K562 (cell line): ENCODE data around the gene RSPH1. TPM values are rescaled to one million over a fixed set of nuclear protein-coding genes. Genes with fewer than 3 reads are reported as not detected.
A peak's percentile ranks its signal among the peaks of the same experiment; 100 is the strongest.

Experiments used
- ARID3A ChIP-seq: IDR thresholded peaks from 2 replicates; pipeline ENCODE4 v1.6.1; 2012; ENCODE audit warnings: low read depth, low read length, improper control_type of control experiment, borderline replicate concordance
- ATF4 ChIP-seq: fragments of 450-650 bp; formaldehyde crosslinking; IDR thresholded peaks from 2 replicates; pipeline ENCODE4 v1.4.0; 2022; ENCODE audit warnings: mild to moderate bottlenecking, moderate library complexity
- CEBPG ChIP-seq, 3 experiments: fragments of 200-800 bp in 1 of 3; sonication (Bioruptor generic) in 1 of 3; sonication (generic) in 1 of 3; formaldehyde crosslinking in 1 of 3; IDR thresholded peaks in 2 of 3; conservative IDR thresholded peaks in 1 of 3; 2 replicates each; pipeline versions ENCODE4 v1.6.1 to v1.8.0; 2016 to 2022; ENCODE audit warnings: missing compliant biosample characterization in 2 of 3, missing genetic modification characterization in 2 of 3, mild to moderate bottlenecking in 1 of 3, missing genetic modification reagents in 1 of 3
- CHD4 ChIP-seq: fragments of 200-600 bp; sonication (generic); IDR thresholded peaks from 3 replicates; pipeline ENCODE4 v1.6.1; 2012; ENCODE audit warnings: low read depth, mild to moderate bottlenecking, mixed read lengths, low read length, inconsistent platforms; ENCODE audit not compliant: insufficient read depth, insufficient replicate concordance, poor library complexity, severe bottlenecking
- CREB5 ChIP-seq: fragments of 250-450 bp; sonication (Bioruptor Pico); IDR thresholded peaks from 2 replicates; pipeline ENCODE4 v1.5.0; 2020; ENCODE audit warnings: mild to moderate bottlenecking
- DDX20 ChIP-seq: fragments of 450-650 bp; IDR thresholded peaks from 2 replicates; pipeline ENCODE4 v1.6.1; 2016; ENCODE audit warnings: missing genetic modification characterization, low read depth, mild to moderate bottlenecking, missing compliant biosample characterization, moderate library complexity
- ETV6 ChIP-seq, 3 experiments: fragments of 150-350 bp in 1 of 3; sonication (generic) in 1 of 3; formaldehyde crosslinking in 1 of 3; IDR thresholded peaks; 2 replicates each; pipeline versions ENCODE4 v1.6.1 to v1.8.0; 2014 to 2022; ENCODE audit warnings: borderline replicate concordance in 2 of 3, low read depth in 2 of 3, antibody characterized with exemption in 1 of 3, low read length in 1 of 3, mild to moderate bottlenecking in 1 of 3, missing genetic modification reagents in 1 of 3
- FOSL1 ChIP-seq: fragments of 200-800 bp; sonication (Bioruptor generic); conservative IDR thresholded peaks from 2 replicates; pipeline ENCODE4 v1.6.1; 2016; ENCODE audit warnings: missing genetic modification characterization, missing compliant biosample characterization
- FOXJ2 ChIP-seq: fragments of 200-800 bp; sonication (Bioruptor generic); IDR thresholded peaks from 2 replicates; pipeline ENCODE4 v1.6.1; 2016; ENCODE audit warnings: missing genetic modification characterization, missing compliant biosample characterization
- HDAC2 ChIP-seq: fragments of 450-650 bp; IDR thresholded peaks from 2 replicates; pipeline ENCODE4 v1.6.1; 2016; ENCODE audit warnings: mild to moderate bottlenecking
- HNRNPK ChIP-seq: fragments of 200-400 bp; formaldehyde crosslinking; IDR thresholded peaks from one replicate; pipeline ENCODE4 v1.6.1; 2018; ENCODE audit warnings: mild to moderate bottlenecking, low read depth, low read length; ENCODE audit not compliant: poor library complexity, severe bottlenecking
- JUN ChIP-seq, 2 experiments: sonication (generic) in 1 of 2; formaldehyde crosslinking in 1 of 2; IDR thresholded peaks; 2 replicates each; pipeline versions ENCODE4 v1.6.1 to v1.8.0; 2012 to 2022; ENCODE audit warnings: borderline replicate concordance in 2 of 2, mild to moderate bottlenecking in 2 of 2, improper control_type of control experiment in 1 of 2, low read depth in 1 of 2, low read length in 1 of 2, missing genetic modification reagents in 1 of 2
- L3MBTL2 ChIP-seq: fragments of 450-650 bp; IDR thresholded peaks from 2 replicates; pipeline ENCODE4 v1.6.1; 2016; ENCODE audit warnings: mild to moderate bottlenecking, moderate library complexity
- SRSF3 ChIP-seq: fragments of 200-400 bp; formaldehyde crosslinking; IDR thresholded peaks from 2 replicates; pipeline ENCODE4 v1.6.1; 2016; ENCODE audit warnings: mild to moderate bottlenecking, low read length, moderate library complexity; ENCODE audit not compliant: insufficient read depth
- STAT5A ChIP-seq: IDR thresholded peaks from 2 replicates; pipeline ENCODE4 v1.6.1; 2012; ENCODE audit warnings: low read length, inconsistent platforms, borderline replicate concordance
- ZBTB9 ChIP-seq: fragments of 450-650 bp; formaldehyde crosslinking; IDR thresholded peaks from 2 replicates; pipeline ENCODE4 v1.4.0; 2020; ENCODE audit warnings: mild to moderate bottlenecking, moderate library complexity
- ZKSCAN8 ChIP-seq: fragments of 200-800 bp; sonication (Bioruptor generic); IDR thresholded peaks from 2 replicates; pipeline ENCODE4 v1.6.1; 2016; ENCODE audit warnings: missing genetic modification characterization, missing compliant biosample characterization
- ZNF316 ChIP-seq: fragments of 450-650 bp; IDR thresholded peaks from 2 replicates; pipeline ENCODE4 v1.6.1; 2016
- polyA plus RNA-seq, 8 experiments: library from polyadenylated mRNA; depleted of rRNA in 4 of 8; stranded (reverse) in 5 of 8; unstranded in 3 of 8; fragments of >200 nt; fragmentation: Nextera tagmentation in 2 of 8; fragmentation: Illumina TruSeq in 1 of 8; extraction: Ambion mirVana in 2 of 8; extraction: Trizol in 1 of 8; gene quantifications; 2 replicates each; pipeline versions ENCODE4 v1.2.1 to v1.2.3, GENCODE V29; 2011 to 2014; ENCODE audit warnings: inconsistent platforms in 1 of 8, missing spikeins in 1 of 8
- total RNA-seq, 7 experiments: library from RNA; depleted of rRNA in 6 of 7; stranded (reverse); fragments of >200 nt in 6 of 7; fragmentation: Illumina TruSeq in 2 of 7; extraction: Trizol in 2 of 7; gene quantifications; 2 replicates each; pipeline versions ENCODE4 v1.2.1 to v1.2.3, GENCODE V29; 2011 to 2021; ENCODE audit warnings: low replicate concordance in 1 of 7

The RSPH1 gene
- total and polyA plus RNA-seq, 9 of the 15 experiments (the other 6 are each of a cell fraction or from before 2014, with no cell fraction given), result 0.17 TPM; not detected in 8

- TF ChIP-seq CHD4 (no peak), ZBTB9 (CRISPR knock-in tag) (no peak), JUN (IDR thresholded peaks at IDR 0.05; ENCODE audit: borderline replicate concordance, low read depth, low read length) (peak; percentile 96), JUN (CRISPR knock-in tag; IDR thresholded peaks at IDR 0.05; ENCODE audit: borderline replicate concordance) (no peak), HDAC2 (peak; percentile 61; the same call in 1 of the 2 replicates), ZNF316 (no peak), FOXJ2 (no peak), CEBPG (CRISPR knock-in tag; IDR thresholded peaks at IDR 0.05) (peak; percentile 69), CEBPG (tag; conservative IDR thresholded peaks at IDR 0.05 in 1 of 2, IDR thresholded peaks at IDR 0.05 in 1 of 2) (peak; percentile 75 to 80), ARID3A (no peak), ATF4 (0 out of 2 replicates have a peak, but pooled peaks have one; percentile 58), STAT5A (peak; percentile 39; the same call in 1 of the 2 replicates), DDX20 (tag) (no peak), HNRNPK (no peak), L3MBTL2 (peak; percentile 85), ZKSCAN8 (CRISPR knock-in tag) (no peak), SRSF3 (no peak), FOSL1 (peak; percentile 88), CREB5 (no peak), ETV6 (IDR thresholded peaks at IDR 0.05; ENCODE audit: borderline replicate concordance in 1 of 2, low read depth in 2 of 2, low read length in 1 of 2) (no peak), ETV6 (CRISPR knock-in tag; IDR thresholded peaks at IDR 0.05; ENCODE audit: borderline replicate concordance) (no peak)
Measured at GRCh38 chr21:42433946-42434551, 62.0 kb downstream of the RSPH1 start (continued).
